HG03280 (cell line): ENCODE measurements around the gene SMYD3.

Experiments used
- ATAC-seq: cut with Tn5 transposase; IDR thresholded peaks from one replicate; pipeline ENCODE4 v1.9.1; 2021; ENCODE audit warnings: mild to moderate bottlenecking, moderate library complexity; ENCODE audit not compliant: unreplicated experiment

The SMYD3 gene

GRCh38 chr1:246117066-246117791 lies 389.9 kb downstream of the SMYD3 start:
- ATAC-seq, result peak; percentile 94

- ATAC-seq, result no peak
Observed at GRCh38 chr1:246114369-246114768, 392.7 kb downstream of the SMYD3 start.

GRCh38 chr1:246113555-246114095 lies 393.5 kb downstream of the SMYD3 start:
- ATAC-seq, result no peak

- ATAC-seq, result no peak
Observed at GRCh38 chr1:246111570-246111969, 395.5 kb downstream of the SMYD3 start.

GRCh38 chr1:246110343-246111219 lies 396.5 kb downstream of the SMYD3 start:
- no peak for ATAC-seq

- no peak for ATAC-seq
Observed at GRCh38 chr1:246108278-246108925, 398.7 kb downstream of the SMYD3 start.

DNA sequence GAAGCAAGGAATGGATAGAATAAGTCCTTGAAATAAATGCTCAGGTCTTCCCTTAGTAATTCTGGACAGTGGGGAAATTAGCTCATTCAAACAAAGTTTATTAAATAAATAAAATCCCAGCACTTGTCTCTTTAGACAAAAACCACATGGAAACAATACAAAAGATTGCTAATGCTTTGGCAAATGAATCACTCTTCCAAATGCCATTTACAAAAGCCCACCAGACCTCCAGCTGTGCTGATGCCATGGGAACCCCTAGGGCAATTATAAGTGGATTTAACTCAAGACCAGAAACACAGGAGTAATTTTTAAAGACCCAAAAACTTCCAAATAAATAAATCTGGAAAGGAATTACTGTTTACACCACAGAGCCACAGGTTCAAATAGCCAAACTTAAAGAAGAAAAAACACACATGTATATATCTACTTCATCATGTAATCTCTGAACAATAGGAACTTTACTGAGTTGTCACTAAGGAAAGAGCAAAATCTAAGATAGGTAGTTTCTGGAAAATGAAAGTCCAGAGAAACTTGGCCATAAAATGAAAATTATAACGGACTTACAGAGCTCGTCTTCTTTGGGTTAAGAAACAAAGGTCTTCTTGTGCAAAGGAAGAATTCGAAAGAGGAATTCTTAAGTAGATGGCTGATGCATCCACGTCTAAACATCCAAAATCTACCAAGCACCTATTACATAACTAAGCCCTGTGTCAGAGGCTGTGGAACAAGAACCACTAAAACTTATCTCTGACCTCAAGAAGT lies 399.4 kb downstream of the SMYD3 start:
- ATAC-seq, result no peak

DNA sequence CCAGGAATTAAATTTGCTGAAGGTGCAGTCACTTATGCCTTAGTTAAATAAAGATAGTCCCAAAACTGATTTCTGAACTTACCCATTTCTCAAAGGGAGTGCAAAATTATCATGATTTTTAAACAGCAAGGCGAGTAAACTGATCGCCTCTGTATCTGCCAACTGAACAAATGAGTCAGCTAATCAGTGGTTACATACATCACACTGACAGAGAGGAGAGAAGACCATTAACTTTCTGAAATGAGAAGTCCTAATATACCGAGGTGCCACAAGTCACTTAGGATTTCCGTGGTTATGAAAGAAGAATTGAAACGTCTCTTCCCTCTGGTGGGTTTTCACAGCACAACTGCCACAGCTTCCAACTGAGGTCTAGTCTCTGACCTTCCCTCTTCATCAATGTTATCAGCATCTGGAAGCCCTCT lies 400.7 kb downstream of the SMYD3 start:
- no peak for ATAC-seq

GRCh38 chr1:246104927-246105326 lies 402.2 kb downstream of the SMYD3 start:
- no peak for ATAC-seq

DNA sequence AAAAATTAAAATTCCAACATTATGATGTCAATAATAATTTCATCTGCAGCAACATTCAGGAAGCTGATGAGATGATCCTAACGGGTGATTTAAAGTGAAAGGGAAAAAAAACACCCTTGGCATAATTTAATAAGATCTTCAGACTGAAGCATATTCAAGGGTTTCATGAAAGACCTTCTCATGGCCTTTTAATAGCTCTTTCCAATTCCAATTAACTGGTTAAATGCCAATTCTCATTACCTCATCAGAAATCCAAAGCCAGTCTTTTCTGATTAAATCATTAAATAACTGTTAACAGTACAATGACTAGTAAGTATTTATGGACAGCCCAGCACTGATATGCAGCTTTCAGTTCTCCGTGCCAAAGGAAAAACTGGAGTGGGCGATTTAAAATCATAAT lies 407.5 kb downstream of the SMYD3 start:
- no peak for ATAC-seq

DNA sequence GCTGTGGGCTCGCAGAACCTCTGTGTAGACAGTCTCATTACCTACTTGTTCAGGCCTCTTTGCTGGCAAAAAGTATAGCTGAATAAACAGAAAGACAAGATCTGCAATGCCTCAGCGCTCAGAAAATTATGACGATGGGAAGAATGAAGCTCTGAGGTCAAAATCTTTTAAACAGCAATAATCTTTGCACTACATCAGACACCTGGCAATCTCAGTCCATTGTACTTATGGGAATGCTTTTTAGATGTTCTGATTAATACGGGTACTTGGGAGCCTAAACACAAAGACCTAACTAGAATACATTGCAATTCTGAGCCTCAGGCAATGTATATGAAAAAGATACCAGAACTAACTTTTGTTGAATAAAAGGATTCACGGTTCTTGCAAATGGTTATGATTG lies 410.7 kb downstream of the SMYD3 start:
- ATAC-seq, result no peak

DNA sequence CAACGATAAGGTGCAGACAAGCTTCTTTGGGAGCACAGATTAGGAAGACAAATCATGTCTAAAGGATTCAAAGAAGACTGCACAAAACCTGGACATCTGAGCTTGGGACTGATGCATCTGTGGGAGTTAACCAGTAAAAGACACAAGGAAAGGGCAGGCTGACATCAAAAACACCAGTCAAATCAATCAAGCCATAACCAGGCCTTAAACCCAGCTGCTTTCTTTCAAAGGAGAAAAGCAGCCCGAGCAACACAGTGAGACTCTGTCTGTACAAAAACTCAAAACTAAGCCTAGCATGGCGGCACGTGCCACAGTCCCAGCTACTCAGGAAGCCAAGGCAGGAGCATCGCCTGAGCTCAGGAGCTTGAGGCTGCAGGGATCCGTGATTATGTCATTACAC lies 411.6 kb downstream of the SMYD3 start:
- ATAC-seq, result no peak

DNA sequence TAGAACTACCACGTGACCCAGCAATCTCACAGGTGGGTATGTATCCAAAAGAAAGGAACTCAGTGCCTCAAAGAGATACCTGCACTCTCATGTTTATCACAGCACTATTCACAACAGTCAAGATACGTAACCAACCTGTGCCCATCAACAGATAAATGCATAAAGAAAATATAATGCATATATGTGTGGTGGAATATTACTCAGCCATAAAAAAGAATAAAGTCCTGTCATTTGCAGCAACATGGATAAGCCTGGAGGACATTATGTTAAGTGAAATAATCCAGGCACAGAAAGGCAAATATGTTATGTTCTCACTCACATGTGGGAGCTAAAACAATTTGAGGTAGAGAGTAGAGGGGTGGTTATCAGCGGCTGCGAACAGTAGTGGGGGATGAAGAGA lies 413.8 kb downstream of the SMYD3 start:
- ATAC-seq, result no peak

GRCh38 chr1:246092136-246092535 lies 414.9 kb downstream of the SMYD3 start:
- ATAC-seq, result no peak

DNA sequence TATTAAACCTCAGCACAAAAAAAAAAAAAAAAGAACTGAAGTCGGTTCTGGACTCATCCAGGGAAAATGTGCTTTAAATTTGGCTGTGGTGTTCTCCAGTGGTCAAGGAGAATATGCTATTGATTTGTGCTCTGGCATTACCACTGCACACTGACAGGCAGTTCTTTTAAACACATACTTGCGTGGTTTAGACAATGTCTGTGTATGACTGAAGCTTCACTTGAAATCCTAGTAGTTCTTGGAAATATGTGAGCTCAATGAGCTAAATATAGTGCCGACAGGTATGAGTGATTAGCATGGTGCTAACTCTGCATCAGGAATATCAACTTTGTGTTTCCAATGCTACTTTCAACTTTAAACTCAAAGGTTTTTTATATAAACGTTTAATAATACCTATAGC lies 415.6 kb downstream of the SMYD3 start:
- ATAC-seq, result no peak

GRCh38 chr1:246086191-246086590 lies 420.9 kb downstream of the SMYD3 start:
- no peak for ATAC-seq

DNA sequence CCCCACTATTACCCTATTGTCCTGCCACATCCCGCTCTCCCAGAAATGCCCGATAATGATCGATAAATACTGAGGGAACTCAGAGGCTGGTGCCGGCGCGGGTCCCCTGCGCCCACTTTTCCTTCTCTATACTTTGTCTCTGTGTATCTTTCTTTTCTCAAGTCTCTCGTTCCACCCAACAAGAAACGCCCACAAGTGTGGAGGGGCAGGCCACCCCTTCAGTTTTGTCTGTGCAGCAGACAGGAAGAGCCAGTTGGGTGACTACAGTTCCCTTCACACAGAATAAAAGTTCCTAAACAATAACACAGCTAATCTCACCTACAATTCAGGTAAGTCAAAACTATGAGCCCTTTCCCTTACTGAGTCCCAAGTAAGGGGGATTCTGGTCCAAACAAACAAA lies 423.7 kb downstream of the SMYD3 start:
- ATAC-seq, result no peak

DNA sequence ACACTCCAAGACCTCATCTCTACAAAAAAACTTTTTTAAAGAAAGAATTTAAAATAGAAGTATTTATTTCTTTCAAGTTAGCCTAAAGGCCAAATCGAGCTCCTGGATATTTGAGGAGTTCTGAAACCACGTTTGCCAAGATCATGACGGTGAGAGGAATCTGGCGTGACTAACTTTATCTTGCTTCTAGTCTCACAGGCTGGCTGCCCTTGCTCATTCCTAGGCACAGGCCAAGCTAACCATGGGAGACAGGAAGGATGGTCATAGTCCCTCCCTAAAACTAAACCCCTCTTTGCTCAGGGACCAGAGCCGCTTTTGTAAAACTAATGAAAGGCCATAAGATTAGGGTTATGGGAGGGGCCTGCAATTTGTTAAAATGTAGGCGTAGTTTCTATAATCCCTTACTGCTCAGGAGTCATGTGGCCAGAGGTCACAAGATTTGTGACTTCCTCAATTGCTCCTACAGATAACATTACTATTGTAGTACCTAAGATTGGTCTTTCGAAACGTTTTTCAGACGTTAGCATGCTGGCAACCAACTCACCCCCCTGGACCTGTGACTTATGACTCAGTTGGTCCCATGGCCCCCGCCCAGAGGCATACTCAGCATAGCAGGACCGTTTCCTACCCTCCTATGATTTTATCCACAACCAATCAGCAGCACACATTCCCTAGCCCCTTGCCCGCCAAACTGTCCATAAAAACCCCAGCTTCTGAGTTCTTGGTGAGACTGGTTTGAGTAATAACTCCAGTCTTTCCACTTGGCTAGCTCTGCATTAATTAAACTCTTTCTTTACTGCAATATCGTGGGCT lies 425.0 kb downstream of the SMYD3 start:
- ATAC-seq, result no peak

DNA sequence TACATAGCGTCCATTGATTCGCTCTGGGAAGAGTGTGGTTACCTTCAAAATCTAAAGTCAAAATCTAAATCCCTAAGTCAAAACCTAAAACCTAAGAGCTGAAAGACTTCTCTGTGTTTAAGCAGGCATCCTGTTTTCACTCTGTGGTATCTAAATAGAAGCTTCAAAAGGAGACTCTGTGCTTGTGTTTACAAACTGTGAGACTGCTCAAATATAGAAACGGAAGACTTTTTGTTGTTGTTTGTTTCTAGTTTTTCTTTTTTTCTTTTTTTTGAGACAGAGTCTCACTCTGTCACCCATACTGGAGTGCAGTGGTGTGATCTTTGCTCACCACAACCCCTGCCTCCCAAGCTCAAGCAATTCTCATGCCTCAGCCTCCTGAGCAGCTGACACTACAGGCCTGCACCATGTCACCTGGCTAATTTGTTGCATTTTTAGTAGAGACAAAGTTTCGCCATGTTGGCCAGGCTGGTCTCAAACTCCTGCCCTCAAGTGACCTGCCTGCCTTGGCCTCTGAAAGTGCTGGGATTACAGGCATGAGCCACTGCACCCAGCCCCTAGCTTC lies 425.9 kb downstream of the SMYD3 start:
- no peak for ATAC-seq

DNA sequence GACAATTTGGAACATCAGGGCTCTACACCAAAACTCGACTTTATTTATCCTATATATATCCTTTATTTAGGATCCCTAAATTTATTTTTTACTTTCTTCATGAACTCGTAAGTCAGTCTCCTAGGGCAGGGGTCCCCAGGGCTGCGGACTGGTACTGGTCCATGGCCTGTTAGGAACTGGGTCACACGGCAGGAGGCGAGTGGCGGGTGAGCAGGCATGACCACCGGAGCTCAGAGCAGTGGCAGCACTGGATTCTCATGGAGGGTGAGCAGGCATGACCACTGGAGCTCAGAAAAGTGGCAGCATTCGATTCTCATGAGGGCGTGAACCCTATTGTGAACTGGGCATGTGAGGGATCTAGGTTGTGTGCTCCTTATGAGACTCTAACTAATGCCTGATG lies 427.0 kb downstream of the SMYD3 start:
- no peak for ATAC-seq
